HG03432 (cell line): ENCODE data around the gene ARG2.

ENCODE experiments used
- ATAC-seq: cut with Tn5 transposase; IDR thresholded peaks from one replicate; pipeline ENCODE4 v1.9.1; 2021; ENCODE audit warnings: mild to moderate bottlenecking, moderate library complexity; ENCODE audit not compliant: unreplicated experiment

Gene ARG2

DNA sequence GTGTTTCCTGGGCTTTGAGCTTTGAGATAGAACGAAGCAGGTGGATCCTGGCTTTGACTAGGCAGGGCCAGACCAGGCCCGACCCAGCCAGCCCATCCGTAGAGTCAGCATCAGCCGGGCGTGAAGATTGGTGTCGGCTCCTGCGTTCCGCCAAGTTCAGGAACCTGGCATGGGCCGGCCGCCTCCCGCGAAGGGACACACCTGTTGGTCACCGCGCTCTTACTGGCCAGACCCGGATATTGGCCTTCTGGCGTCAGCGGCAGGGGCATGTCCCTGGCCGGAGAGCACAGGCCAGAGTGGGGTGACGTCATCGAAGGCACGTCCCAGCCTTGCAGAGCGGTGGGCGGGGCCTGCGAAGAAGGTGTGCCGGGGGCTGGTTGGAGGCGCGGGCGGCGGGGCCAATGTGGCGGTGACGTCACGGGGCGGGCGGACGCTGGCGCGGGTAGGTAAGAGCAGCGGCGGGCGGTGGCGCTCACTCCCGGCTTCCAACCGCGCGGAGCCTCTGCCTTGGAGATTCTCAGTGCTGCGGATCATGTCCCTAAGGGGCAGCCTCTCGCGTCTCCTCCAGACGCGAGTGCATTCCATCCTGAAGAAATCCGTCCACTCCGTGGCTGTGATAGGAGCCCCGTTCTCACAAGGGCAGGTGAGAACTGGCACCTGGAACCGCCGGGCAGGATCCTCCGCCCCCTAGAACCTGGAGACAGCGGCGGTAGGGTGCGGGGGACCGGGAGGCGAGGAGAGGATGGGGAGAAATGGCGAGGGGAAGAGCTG lies at the start of gene ARG2:
Gene ARG2 (plus strand): TSS at position 475 of the 771 bp plus-strand sequence. CDS start 58 bp downstream, at position 533.
- peak; percentile 95 for ATAC-seq

DNA sequence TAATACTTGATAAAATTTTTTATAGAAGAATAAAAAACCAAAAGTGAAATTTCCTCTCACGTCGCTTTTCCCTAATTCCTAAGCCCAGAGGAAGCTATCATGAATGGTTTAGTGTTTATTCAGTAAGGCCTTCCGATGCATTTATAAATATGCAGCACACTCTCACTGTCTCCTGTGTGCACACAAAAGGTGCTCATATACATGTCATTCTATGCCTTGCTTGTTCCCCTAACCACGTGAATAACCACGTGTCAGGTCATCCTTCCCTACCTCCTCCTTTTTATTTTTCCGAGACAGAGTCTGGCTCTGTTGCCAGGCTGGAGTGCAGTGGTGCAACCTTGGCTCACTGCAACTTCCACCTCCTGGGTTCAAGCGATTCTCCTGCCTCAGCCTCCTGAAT lies 49.3 kb upstream of the ARG2 start:
- no peak for ATAC-seq

DNA sequence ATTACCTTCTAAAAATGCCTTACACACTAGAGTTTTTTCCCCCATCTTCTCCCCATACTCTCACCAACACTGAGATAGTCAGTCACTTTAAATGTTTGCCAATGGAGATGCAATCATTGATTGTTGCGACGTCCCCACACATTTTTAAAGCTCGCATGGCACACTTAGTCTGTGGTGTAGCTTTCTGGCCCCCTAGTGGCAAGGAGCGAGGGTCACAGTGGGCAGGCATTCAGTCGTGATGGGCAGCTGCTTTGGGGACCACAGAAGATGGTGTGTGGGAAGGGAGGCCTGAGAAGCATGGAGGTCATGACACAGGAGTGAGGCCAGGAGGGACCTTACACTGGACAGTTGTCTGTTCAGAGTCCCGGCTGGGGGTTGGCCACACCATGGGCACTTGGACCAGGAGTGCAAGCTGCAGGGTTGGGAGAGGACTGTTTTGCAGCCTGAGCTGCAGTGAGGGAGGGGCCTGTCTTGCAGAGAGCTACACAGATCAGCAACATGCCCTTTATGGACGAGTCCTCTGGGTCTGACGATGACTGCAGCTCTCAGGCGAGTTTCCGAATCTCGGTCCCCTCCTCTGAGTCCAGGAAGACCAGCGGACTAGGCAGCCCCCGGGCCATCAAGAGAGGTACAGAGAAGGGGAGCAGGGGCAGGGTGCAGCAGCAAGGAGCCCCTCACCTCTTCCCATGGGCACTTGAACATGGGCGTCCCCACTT lies 48.3 kb upstream of the ARG2 start:
- no peak for ATAC-seq

DNA sequence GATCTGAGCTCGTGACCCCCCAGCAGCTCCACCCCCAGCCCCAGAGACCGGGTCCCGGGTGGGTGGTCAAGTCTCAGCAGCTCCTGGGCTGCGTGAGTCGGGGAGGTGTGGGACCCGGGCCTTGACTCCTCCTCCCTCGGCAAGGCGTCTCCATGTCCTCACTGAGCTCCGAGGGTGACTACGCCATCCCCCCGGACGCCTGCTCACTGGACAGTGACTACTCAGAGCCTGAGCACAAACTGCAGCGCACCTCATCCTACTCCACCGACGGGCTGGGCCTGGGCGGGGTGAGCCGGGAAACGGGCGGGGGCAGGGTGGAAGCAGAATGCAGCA lies 47.8 kb upstream of the ARG2 start:
- ATAC-seq: no peak

DNA sequence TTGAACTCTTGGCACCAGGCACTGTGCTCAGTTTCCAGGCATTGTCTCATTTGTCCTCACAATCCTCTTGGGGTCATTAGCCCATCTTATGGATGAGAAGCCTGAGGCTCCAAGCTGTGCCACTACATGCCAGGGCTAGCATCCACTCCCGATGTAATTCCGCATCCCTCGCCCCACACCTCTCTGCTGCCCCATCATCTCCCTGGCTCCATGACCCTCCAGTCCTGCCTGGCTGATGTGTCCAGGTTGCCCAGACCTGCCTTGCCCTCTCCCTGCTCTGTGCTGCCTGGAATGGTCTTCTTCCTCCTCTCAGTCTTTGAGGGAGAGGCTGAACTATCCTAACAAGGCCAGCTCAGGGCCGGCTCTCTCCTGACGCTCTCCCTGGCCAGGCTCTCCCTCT lies 47.1 kb upstream of the ARG2 start:
- ATAC-seq: no peak

DNA sequence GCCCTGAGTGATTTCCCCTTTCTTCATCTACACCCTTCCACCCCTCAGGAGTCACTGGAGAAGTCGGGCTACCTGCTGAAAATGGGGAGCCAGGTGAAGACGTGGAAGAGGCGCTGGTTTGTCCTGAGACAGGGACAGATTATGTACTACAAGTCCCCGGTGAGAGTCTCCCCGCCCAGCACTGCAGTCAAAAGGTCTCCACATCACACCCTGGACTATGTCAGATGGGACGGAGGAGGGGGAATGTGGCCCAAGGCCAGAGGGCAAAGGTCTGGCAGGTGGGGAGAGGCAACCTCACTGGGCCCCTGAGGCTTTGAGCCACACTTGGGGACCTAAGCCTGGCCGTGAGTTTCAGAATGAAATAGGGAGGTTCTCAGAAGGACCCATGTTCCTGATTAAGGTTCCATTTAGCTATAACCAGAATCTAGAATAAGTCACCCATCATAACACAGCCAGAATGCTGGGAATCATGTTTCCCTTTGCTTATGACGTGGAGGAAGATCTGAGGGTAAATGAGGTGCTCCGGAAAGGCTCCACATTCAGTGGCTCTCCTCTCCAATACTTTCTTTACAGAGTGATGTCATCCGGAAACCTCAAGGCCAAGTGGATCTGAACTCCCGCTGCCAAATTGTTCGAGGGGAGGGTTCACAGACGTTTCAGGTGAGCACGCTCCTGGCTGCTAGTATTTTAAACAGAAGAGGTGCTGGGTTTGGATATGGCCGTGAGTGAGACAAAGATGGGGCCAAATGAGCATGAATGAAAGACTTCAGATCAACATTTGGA lies 46.3 kb upstream of the ARG2 start:
- ATAC-seq: no peak

DNA sequence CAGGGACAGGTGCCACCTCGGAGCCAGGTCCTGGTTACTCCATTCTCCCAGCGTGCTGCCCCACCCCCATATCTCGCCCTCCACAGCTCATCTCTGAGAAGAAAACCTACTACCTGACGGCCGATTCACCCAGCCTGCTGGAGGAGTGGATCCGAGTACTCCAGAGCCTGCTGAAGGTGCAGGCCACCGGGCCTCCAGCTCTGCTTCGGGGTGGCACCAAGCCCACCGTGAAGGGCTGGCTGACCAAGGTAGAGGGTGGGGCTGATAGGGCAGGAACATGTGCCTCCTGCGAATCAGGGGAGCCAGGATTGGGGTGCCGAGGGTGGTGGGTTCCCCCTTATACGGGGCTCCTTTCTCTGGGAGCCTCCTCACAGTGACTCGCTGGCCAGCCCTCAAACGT lies 45.6 kb upstream of the ARG2 start:
- no peak for ATAC-seq

DNA sequence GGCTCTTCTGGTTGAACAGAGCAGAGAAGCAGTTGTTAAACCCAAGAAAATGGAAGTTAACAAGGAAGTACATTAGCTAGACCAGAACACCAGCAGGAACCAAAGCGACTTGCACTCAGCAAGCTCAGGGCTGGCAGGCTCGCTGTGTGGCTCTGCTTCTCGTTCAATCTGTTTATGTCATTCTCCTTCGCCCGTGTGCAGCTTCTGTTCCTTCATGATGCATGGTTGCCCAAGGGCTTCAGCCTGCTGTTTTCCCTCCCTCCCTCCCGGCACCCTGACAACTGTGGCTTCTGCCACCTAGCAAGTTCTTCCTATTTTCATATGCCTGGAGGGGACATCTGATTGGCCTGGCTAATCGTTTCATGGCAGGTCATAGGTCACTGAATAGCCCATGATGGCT lies 44.9 kb upstream of the ARG2 start:
- no peak for ATAC-seq

DNA sequence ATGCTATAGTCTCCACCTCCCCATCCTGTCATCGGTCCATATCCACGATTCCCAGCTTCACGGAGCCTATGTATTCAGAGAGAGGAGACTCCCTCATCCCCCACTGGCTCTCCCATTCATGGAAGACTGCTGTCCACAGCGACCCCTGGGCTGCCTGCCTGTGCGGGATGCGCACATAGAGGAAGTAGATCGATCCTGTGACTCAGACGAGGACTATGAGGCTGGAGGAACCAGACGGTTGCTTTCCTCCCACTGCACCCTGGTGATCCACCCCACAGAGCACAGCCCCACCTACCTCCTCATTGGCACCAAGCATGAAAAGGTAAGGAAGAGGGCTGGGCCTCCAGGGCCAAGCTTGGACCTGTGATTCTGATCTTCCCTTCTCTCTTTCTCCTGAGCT lies 44.0 kb upstream of the ARG2 start:
- no peak for ATAC-seq

DNA sequence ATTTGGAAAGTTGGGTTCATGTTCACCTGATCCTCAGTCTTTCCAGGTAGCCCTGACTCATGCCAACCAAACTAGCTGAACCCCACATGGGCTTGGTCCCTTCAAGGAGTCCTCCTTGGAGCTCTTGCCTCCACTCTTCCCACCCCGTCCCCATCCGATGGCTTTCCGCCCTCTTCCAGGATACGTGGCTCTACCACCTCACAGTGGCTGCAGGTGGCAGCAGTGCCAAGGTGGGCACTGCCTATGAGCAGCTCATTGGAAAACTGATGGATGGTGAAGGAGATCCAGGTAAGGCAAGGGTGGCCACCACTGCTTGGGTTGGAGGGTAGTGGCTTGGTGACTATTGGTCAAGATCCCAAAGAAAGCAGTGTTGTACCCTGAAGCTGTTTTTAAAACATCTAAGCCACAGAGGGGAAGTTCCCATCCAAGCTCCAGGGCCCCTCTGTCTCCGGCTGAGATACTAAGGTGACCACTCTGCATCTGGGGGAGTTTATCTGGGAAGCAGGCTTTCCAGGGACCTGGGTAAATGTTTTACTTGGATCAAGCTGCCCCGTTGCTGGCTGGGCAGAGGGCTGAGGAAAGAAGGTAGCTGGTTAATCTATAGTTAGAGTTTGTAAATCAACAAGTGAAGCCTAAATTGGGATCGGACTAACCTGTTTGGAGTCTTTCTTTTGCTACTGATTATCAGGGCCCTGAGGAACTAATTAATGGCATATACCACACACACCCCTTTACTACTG lies 43.3 kb upstream of the ARG2 start:
- ATAC-seq: no peak

DNA sequence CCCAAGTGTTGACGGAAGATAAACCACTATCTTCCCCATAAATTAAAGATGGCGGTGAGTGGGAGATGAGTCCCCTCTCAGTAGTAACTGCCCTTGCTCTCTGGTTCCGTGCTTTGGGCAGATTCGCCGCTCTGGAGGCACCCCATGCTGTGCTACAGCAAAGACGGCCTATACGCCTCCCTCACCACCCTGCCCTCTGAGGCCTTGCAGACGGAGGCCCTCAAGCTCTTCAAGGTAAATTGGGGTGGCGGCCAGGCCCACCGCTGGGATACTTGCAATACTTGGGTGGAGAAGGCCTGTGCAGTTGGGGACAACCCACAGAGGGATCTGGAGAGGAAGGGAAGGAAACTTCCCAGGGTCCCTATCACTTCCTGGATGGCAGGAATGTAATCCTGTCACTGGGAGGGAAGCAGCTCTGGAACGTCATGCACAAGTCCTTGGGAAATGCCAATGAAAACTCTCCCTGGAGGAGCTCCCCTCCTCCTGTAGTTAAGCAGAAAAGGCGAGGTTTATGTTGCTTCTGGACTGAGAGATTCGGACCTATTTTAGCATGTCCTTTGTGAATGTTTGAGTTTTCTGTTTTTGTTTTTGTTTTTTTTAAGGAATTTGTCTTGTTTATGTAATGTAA lies 42.4 kb upstream of the ARG2 start:
- no peak for ATAC-seq

DNA sequence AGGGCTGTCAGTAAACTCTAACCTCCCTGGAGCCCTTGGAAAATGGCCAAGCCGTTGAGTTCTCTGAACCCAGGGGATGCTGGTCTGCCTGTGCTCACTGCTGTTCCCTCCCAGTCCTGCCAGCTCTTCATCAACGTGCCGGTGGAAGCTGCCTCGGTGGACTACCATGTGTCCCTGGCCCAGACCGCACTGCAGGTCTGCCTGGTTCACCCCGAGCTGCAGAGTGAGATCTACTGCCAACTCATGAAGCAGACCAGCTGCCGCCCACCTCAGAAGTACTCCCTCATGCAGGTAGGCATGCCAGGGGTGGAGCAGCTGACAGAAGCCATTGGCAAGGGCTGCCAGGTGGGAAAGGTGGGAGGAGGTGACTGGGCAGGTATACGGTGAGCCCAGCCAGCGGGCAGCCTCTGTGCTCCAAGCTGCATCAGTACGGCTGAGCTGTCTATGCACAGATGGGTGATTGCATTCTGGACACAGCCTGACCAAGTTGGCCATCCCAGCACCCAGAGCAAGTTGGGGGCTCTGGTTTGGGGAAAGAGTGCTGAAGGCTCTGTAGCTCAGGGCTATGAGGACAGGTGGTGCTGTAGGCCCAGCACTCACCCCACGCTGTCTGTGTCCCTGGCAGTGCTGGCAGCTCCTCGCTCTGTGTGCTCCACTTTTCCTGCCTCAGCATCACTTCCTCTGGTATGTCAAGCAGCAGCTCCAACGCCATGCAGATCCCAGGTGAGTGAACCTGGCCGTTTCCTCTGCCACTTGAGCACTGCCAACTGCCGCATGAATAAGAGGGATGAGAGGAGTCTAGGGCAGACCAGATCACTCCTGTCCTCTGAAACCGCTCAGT lies 41.6 kb upstream of the ARG2 start:
- no peak for ATAC-seq

DNA sequence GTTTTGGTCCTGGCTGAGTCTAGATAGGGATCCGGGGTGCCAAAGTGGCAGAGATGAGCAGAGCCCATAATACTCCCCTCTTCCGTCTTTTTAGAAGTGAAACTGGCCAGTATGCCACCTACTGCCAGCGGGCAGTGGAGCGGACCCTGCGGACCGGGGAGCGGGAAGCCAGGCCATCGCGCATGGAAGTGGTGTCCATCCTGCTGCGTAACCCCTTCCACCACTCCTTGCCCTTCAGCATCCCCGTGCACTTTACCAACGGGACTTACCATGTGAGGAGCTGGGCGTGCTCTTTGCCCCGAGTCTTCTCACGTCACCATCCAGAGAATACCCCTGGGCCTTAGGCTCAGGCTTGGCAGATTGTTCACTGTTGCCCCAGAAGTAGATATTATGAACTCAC lies 40.7 kb upstream of the ARG2 start:
- no peak for ATAC-seq

DNA sequence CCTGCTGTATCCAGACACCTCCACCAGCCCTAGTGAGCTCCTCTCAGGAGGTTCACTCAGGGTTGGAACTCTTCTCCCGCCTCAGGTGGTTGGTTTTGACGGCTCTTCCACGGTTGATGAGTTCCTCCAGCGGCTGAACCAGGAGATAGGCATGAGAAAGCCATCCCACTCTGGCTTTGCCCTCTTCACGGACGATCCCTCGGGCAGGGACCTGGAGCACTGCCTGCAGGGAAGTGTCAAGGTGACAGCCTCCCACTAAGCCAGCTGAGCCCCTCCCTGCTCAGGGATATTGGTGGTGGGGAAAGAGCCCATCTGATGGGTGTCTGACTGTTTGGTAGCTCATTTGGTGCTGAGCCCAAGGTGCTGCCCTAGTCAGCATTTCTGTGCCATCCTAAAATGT lies 40.1 kb upstream of the ARG2 start:
- no peak for ATAC-seq

DNA sequence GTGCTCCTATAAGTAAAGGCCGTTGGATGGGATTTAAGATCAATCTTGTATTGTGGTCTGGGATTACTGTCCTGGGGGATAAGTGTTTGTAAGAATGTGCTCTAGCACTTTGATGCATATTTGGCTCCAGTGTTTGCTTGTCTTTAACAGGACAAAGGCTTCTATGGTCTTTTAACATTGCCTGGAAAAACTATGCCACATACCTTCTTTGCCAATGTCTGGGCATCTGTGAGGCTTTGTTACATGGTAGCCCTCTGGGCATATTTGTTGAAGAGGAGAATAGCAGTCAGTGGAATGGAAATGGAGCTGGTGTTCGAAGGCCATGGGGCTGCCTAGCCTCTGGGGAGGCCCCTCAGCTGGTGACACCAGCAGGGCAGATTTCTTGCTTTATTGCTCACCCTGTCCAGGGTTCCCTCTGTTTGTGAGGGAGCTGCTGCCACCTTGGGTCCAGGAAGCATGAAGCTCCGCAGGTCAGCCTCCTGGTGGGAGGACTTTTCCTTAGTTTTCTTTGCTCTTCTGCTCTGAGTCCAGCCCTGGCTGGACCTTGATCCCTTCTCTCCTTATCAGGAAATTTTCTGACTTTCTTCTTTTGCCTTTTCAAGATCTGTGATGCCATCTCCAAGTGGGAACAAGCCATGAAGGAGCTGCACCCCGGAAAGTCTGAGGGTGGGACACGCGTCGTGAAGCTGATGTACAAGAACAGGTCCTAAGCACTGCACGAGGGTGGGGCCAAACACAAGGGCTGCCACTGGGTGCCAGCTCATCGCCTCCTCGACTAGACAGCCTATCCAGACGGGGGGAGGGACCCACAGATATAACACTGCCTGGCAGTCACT lies 39.2 kb upstream of the ARG2 start:
- no peak for ATAC-seq

DNA sequence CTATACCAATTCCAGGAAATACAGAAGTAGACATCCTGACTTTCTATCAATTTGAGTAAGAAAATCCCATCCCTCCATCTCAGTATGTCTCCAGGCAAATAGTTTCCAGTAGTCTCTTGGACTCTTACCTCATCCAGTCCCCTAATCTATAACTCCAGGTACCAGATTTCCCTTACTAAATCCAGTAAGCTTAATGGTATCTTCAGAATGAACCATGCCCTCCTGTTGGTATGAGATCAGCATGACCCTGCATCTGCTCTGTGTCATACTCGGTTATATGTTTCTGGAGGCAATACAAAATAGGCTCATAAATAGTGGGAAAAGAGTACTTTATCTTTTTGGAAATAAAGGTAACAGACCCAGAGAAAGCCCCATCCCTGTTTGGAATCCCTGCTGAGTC lies 38.1 kb upstream of the ARG2 start:
- no peak for ATAC-seq

DNA sequence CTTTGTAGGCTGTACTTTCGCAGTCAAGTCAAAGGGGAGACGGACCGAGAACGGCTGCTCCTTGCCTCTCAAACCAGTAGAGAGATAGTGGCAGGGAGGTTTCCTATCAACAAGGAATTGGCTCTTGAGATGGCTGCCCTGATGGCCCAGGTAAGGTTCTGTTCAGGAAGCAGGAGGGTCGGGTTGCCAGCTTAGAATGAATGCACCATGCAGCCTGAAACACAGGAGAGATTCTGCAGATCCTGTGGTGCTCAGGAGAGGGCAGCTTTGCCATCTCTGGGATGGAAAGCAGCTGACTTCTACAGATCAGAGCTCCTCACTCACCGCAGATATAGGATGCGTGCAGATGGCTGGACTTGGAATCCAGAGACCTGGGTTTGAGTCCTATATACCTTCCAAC lies 37.7 kb upstream of the ARG2 start:
- ATAC-seq: no peak

DNA sequence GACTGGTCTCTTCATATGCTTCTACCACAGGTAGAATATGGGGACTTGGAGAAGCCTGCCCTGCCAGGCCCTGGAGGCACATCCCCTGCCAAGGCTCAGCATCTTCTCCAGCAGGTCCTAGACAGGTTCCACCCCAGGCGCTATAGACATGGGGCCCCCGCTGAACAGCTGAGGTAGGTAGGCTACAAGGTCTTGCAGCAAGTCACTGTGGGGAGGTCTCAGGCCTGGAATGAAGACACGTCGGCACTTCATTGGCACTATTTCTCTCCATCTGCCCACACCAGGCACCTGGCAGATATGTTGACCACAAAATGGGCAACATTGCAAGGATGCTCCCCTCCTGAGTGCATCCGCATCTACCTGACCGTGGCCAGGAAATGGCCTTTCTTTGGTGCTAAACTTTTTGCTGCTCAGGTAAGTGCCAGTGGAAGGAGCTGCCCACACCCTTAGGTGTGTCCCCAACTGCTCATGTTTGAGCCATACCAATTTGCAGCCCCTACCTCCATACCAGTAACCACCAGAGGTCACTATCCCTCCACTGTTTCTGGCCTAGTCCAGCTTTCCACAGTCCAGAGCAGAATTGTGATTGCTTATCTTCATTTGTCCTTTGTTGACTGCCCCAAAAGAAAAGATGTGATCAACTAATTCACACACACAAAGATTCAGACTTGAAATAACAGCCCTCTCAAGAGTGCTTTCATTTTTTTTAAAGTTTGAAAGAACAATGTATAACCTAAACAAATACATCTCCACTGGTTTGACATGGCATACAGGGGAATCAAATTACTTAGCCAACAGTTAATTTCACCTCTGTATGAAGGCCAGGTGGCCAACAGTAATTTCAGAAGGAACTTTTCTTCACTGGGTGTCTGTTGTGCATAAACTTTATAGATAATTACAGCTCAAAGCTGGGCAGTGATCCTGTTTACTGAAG lies 35.7 kb upstream of the ARG2 start:
- no peak for ATAC-seq
